Smooth muscle cell (in vitro differentiated cells): ENCODE results near the gene PEAK1. TPM values are rescaled to one million over a fixed set of nuclear protein-coding genes. Genes with fewer than 3 reads are reported as not detected.

Source experiments
- DNase-seq: peaks from one replicate; lab custom pipeline; 2025; ENCODE audit not compliant: unreplicated experiment; lab: John Stamatoyannopoulos, UW
- H2AFZ ChIP-seq: fragments of 200-600 bp; sonication (generic); 2 replicates; pipeline ENCODE4 v1.6.0; 2016; ENCODE audit warnings: antibody characterized with exemption, low read depth, mild to moderate bottlenecking
- H3F3A ChIP-seq: fragments of 200-600 bp; sonication (generic); 2 replicates; pipeline ENCODE4 v1.6.0; 2017; ENCODE audit warnings: antibody characterized with exemption, low read depth
- H3K27ac ChIP-seq: fragments of 200-600 bp; sonication (generic); 2 replicates; pipeline ENCODE4 v1.5.1; 2016; ENCODE audit warnings: low read depth, mild to moderate bottlenecking
- H3K27me3 ChIP-seq: fragments of 200-600 bp; sonication (generic); 2 replicates; pipeline ENCODE4 v1.6.1; 2016; ENCODE audit warnings: low read depth, mild to moderate bottlenecking
- H3K36me3 ChIP-seq: fragments of 200-600 bp; sonication (generic); 2 replicates; pipeline ENCODE4 v1.5.1; 2016; ENCODE audit warnings: low read depth
- H3K4me1 ChIP-seq: fragments of 200-600 bp; sonication (generic); 2 replicates; pipeline ENCODE4 v1.5.1; 2016; ENCODE audit warnings: low read depth
- H3K4me2 ChIP-seq: fragments of 200-600 bp; sonication (generic); 2 replicates; pipeline ENCODE4 v1.6.0; 2016; ENCODE audit warnings: mild to moderate bottlenecking
- H3K4me3 ChIP-seq: fragments of 200-600 bp; sonication (generic); 2 replicates; pipeline ENCODE4 v1.5.1; 2016; ENCODE audit warnings: mild to moderate bottlenecking
- H3K79me2 ChIP-seq: fragments of 200-600 bp; sonication (generic); 2 replicates; pipeline ENCODE4 v1.6.0; 2016; ENCODE audit warnings: low read depth, mild to moderate bottlenecking
- H3K9ac ChIP-seq: fragments of 200-600 bp; sonication (generic); 2 replicates; pipeline ENCODE4 v1.6.0; 2016; ENCODE audit warnings: low read depth
- H3K9me3 ChIP-seq: fragments of 200-600 bp; sonication (generic); replicated peaks from 2 replicates; pipeline ENCODE4 v1.5.1; 2016; ENCODE audit warnings: low read depth
- H4K20me1 ChIP-seq: fragments of 200-600 bp; sonication (generic); 2 replicates; pipeline ENCODE4 v1.6.0; 2016; ENCODE audit warnings: low read depth
- CTCF ChIP-seq: fragments of 200-600 bp; sonication (generic); IDR thresholded peaks from 2 replicates; pipeline ENCODE4 v1.5.1; 2017; ENCODE audit warnings: borderline replicate concordance, mild to moderate bottlenecking, antibody characterized with exemption; ENCODE audit not compliant: insufficient read depth, poor library complexity, severe bottlenecking
- WGBS: methylation state at CpG from one replicate; pipeline ENCODE4 v1.1.7; 2016; ENCODE audit warnings: low lambda C conversion rate; 5-methylcytosine and 5-hydroxymethylcytosine counted together
- polyA plus RNA-seq: library from polyadenylated mRNA; unstranded; fragments of >200 nt; fragmentation: Nextera tagmentation; extraction: Ambion mirVana; gene quantifications from 2 replicates; pipeline ENCODE4 v1.2.1, GENCODE V29; 2016
- total RNA-seq: library from RNA; depleted of rRNA; stranded (reverse); fragments of >200 nt; gene quantifications from 2 replicates; pipeline ENCODE4 v1.2.3, GENCODE V29; 2014

The PEAK1 gene
- total and polyA plus RNA-seq, 2 experiments from 2014 or later = 5.6 to 21.9 TPM

- H4K20me1 ChIP-seq = peaks cover 100% of the 10 kb centered on the region
- no peaks in the 10 kb centered on the region for H3K9me3 ChIP-seq
- DNase-seq = no peak
- no peak overlapping the region for H3K9ac ChIP-seq
- H3F3A ChIP-seq = peaks cover 9% of the 10 kb centered on the region
- H3K4me2 ChIP-seq = no peak overlapping the region
- 96% methylated on average over 4 of the region's 4 CpGs for WGBS
- H3K4me1 ChIP-seq = no peaks in the 10 kb centered on the region
- H3K27ac ChIP-seq = no peak overlapping the region
- no peaks in the 10 kb centered on the region for H3K36me3 ChIP-seq
- no peak for TF ChIP-seq CTCF
- H3K27me3 ChIP-seq = no peaks in the 10 kb centered on the region
- H3K4me3 ChIP-seq = no peak overlapping the region
- no peak overlapping the region for H2AFZ ChIP-seq
- peaks cover 71% of the 10 kb centered on the region for H3K79me2 ChIP-seq
Observed at GRCh38 chr15:77437264-77437663, 17.4 kb upstream of the PEAK1 start.

GRCh38 chr15:77436822-77437221, 16.9 kb upstream of the PEAK1 start:
- no peaks in the 10 kb centered on the region for H3K27me3 ChIP-seq
- no peak overlapping the region for H2AFZ ChIP-seq
- no peak overlapping the region for H3K9ac ChIP-seq
- peaks cover 100% of the 10 kb centered on the region for H4K20me1 ChIP-seq
- no peak overlapping the region for H3K27ac ChIP-seq
- no peaks in the 10 kb centered on the region for H3K36me3 ChIP-seq
- DNase-seq = no peak
- WGBS = 98% methylated on average over 2 of the region's 2 CpGs
- H3K4me1 ChIP-seq = no peaks in the 10 kb centered on the region
- peaks cover 71% of the 10 kb centered on the region for H3K79me2 ChIP-seq
- H3K4me2 ChIP-seq = no peak overlapping the region
- H3K9me3 ChIP-seq = no peaks in the 10 kb centered on the region
- H3K4me3 ChIP-seq = no peak overlapping the region
- peaks cover 9% of the 10 kb centered on the region for H3F3A ChIP-seq
- TF ChIP-seq CTCF = no peak

- Histone ChIP-seq H3F3A (no peaks in the 10 kb centered on the region), H3K27me3 (no peaks in the 10 kb centered on the region), H2AFZ (no peak overlapping the region), H3K36me3 (no peaks in the 10 kb centered on the region), H3K9me3 (no peaks in the 10 kb centered on the region), H4K20me1 (peaks cover 100% of the 10 kb centered on the region), H3K4me3 (no peak overlapping the region), H3K9ac (no peak overlapping the region), H3K4me1 (no peaks in the 10 kb centered on the region), H3K27ac (no peak overlapping the region), H3K79me2 (peaks cover 94% of the 10 kb centered on the region), H3K4me2 (no peak overlapping the region)
- TF ChIP-seq CTCF = no peak
- DNase-seq = no peak
- 98% methylated on average over 2 of the region's 2 CpGs for WGBS
Observed at GRCh38 chr15:77430652-77431051, 10.7 kb upstream of the PEAK1 start.

- no peaks in the 10 kb centered on the region for H3K9me3 ChIP-seq
- no peaks in the 10 kb centered on the region for H3F3A ChIP-seq
- no peaks in the 10 kb centered on the region for H3K4me1 ChIP-seq
- TF ChIP-seq CTCF = no peak
- no peak overlapping the region for H2AFZ ChIP-seq
- peaks cover 98% of the 10 kb centered on the region for H3K79me2 ChIP-seq
- H3K4me3 ChIP-seq = no peak overlapping the region
- peaks cover 100% of the 10 kb centered on the region for H4K20me1 ChIP-seq
- H3K27me3 ChIP-seq = no peaks in the 10 kb centered on the region
- no peak overlapping the region for H3K9ac ChIP-seq
- no peak overlapping the region for H3K4me2 ChIP-seq
- no peak overlapping the region for H3K27ac ChIP-seq
- 96% methylated on average over 2 of the region's 2 CpGs for WGBS
- H3K36me3 ChIP-seq = no peaks in the 10 kb centered on the region
- no peak for DNase-seq
Observed at GRCh38 chr15:77430213-77430612, 10.3 kb upstream of the PEAK1 start.
